NCI-H1694 (cell line): ENCODE measurements around the gene CASP14.
"Not testable (repeated sequence)": the region's sequence is repeated elsewhere in the genome, so short reads cannot be mapped to it uniquely, and the experiment has no call there.

Source experiments
- DNase-seq: peaks from one replicate; lab custom pipeline; 2025; lab: John Stamatoyannopoulos, UW

Gene CASP14, protein sequence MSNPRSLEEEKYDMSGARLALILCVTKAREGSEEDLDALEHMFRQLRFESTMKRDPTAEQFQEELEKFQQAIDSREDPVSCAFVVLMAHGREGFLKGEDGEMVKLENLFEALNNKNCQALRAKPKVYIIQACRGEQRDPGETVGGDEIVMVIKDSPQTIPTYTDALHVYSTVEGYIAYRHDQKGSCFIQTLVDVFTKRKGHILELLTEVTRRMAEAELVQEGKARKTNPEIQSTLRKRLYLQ

DNA sequence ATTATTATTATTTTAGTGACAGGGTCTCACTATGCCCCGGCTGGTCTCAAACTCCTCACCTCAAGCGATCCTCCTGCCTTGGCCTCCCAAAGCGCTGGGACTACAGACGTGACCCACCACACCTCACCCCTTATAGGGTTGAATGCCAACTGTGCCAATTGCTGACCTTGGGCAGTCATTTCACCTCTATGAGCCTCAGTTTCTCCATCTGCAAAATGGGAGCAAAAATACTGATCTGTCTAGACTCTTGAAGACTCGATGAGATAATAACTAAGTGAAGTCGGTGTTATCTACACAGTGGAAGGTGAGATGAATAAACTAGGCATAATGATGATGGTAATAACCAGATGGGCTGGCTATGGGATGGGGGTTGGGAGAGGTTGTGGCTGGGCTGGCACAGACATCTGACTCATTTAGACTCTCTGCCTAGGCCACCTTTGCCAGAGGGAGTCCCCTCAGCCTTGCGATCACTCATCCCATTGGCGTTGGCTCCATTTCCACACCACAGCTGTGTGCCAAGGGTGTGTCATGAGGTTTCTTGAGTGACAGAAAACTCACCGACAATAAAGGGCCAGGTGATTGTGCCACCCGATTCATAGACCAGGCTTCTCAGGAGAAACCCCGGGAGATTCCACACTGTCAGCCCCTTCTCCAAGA lies at the start of gene CASP14:
Gene CASP14 (plus strand): TSS at position 596 of the 657 bp plus-strand sequence. CDS start 2,772 bp downstream, outside the sequence.
- no peak for DNase-seq

DNA sequence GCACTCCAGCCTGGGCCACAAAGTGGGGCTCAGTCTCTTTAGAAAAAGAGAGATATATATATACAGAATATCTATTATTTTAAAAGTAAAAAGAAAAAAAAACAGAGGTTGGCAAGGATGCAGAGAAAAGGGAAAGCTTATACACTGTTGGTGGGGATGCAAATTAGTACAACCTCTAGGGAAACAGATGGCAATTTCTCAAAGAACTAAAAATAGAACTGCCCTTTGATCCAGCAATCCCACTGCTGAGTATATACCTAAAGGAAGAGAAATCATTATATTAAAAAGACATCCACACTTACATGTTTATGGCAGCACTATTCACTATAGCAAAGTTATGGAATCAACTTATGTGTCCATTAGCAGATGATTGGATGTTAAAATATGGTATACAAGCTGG lies 41.0 kb upstream of the CASP14 start:
- no peak for DNase-seq

DNA sequence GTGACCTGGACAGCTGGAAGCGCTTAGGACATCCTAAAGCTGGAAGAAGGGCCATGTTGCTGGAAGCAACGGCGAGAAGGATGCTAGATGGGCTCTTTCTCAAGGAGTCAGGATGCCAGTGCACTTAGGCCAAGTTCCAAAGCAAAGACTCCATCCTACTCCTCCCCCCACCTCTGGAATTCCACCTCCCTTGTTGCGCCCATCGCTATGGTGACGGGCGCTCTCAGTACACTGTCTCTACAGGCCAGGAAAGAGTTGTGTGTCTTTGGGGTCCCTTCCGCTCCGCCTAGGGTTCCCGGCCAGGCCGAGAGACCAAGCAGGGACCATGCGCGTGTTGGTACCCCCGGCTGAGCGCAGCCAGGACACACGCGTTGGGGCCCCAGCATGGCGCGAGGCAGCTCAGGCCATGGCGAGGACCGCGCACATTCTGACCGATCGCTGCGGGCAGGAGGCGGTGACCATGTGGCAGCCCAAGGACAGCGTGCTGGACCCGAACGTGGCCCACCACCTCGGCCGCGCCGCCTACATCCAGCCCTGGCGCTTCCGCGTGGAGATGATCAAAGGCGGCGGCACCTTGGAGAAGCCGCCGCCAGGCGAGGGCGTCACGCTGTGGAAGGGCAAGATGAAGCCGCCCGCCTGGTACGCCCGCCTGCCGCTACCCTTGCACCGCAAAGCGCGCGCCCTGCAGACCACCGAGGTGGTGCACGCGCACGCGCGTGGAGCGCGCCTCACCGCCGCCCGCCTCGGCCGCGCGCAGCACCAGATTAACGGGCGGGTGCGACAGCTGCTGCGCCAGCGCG lies 38.6 kb upstream of the CASP14 start:
- no peak for DNase-seq

DNA sequence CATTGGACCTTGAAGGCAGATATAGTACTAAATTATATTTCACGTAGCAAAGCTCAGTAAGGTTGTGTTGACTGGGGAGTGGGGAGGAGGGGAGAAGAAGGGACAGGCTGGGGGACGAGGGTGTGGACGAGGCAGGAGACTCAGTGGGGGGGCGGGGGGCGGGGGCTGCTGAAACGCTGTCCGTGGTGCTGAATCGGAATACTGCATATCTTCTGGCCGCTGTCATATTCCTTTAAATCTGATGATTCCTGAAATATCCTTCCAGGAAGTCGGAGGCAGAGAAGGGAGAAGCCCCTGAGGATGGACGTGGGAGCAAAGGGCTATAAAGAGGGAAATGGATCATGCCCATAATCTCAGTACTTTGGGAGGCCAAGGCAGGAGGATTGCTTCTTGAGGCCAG lies 34.7 kb upstream of the CASP14 start:
- no peak for DNase-seq

DNA sequence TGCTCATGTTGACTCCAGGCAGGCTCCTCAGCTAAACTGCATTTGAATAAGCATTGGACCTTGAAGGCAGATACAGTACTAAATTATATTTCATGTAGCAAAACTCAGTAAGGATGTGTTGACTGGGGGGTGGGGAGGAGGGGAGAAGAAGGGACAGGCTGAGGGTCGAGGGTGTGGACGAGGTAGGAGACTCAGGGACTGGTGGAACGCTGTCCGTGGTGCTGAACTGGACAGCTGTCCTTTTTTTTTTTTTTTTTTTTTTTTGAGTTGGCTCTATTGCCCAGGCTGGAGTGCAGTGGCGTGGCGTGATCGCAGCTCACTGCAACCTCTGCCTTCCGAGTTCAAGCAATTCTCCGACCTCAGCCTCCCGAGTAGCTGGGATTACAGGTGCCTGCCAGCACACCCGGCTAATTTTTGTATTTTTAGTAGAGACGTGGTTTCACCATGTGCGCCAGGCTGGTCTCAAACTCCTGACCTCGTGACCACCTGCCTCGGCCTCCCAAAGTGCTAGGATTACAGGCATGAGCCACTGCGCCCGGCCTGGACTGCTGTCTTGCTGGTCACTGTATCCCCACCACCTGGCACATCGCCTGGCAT lies 33.2 kb upstream of the CASP14 start:
- no peak for DNase-seq

DNA sequence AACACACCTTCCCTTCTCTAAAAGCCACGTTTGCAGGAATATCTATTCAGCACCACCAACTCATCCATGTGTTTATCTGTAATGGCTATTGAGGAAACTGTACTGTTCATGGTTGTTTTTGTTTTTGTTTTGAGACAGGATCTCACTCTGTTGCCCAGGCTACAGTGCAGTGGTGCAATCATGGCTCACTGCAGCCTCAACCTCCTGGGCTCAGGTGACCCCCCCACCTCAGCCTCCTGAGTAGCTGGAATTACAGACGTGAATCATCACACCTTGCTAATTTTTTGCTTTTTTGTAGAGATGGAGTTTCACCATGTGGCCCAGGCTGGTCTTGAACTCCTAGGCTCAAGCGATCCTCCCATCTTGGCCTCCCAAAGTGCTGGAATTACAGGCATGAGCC lies 30.4 kb upstream of the CASP14 start:
- DNase-seq, result not testable (repeated sequence)

DNA sequence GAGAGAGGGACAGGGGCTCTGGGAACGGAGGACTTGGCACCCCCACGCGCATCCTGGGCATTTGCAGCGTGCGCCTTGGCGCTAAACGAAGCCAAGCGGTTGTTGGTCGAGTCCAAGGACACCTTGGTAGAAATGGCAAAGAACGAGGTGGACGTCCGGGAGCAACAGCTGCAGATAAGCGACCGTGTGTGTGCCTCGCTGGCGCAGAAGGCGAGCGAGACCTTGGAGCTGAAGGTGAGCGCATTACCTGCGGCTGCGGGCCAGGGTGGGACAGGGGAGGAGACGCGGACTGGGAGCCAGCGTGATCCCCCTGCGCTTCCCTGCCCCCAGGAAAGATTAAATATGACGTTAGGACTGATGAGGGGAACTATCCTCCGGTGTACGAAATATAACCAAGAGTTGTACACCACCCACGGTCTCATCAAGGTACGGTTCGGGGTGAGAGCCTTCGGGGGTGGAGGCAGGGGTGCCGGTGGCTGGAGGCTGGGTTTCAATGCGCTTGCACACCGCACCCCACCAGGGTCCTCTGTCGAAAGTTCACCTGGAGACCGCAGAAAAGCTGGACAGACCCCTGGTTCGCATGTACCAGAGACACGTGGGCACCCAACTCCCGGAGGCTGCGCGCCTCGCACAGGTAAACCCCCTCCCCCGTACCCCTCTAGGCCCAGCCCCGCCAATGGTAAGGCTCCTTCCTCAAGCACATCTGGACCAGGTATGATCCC lies 27.8 kb upstream of the CASP14 start:
- no peak for DNase-seq

DNA sequence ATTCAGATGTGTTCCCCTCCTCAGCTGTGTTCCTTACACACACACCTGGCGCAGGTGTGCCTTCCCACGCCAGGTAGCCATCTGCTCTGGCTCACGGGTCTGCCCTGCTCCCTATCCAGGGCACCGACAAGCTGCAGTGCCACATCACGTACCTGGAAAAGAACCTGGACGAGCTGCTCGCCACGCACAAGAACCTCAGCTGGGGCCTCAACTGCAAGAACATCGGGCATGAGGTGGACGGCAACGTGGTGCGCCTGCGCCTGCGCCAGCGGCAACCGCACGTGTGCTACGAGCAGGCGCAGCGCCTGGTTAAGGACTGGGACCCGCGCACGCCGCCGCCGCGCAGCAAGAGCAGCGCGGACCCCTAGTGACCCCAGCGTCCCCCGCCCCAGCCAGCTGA lies 26.5 kb upstream of the CASP14 start:
- DNase-seq, result no peak

DNA sequence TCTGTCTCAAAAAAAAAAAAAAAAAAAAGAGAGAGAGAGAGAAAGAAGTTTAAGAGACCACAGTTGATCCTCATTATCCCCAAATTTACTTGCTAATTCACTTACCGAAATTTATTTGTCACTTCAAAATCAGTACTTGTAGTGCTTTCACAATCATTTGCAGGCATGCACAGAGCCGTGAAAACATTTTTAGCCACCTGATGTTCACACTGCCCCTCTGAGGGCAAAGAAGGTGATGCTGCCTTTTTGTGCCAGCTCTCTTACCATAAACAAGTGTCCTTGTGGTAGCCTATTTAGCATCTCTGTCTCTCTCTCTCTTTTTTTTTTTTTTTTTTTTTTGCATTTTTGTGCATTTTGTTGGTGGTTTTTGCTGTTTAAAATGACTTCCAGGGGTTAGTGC lies 24.1 kb upstream of the CASP14 start:
- no peak for DNase-seq

DNA sequence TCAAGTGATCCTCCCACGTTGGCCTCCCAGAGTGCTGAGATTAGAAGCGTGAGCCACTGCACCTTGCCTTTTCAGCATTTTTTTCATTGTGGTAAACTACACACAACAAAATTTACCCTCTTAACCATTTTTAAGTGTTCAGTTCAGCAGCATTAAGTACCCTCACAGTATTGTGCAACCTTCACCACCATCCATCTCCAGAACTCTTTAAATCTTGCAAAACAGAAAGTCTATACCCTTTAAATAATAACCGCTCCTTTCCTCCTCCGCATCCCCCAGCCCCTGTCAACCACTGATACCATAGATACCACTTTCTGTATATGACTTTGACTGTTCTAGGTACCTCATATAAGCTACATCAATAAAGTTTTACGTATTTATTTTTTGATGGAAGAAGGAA lies 20.8 kb upstream of the CASP14 start:
- DNase-seq, result no peak

DNA sequence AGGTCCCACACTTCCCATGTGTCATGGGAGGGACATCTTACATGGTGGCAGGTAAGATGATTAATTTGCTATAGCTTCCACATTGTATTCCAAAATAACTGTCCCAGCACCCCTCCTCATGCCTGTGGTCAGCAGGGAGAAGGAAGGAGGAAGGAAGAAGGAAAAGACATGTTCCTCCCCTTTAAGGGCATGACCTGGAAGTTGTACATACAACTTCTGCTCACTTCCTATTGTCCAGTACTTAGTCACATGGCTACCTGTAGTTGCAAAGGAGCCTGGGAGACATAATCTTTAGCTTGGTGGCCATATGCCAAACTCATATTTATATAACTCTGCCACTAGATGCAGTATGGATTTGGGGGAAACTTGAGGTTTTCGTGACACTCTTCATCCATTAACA lies 17.6 kb upstream of the CASP14 start:
- no peak for DNase-seq

DNA sequence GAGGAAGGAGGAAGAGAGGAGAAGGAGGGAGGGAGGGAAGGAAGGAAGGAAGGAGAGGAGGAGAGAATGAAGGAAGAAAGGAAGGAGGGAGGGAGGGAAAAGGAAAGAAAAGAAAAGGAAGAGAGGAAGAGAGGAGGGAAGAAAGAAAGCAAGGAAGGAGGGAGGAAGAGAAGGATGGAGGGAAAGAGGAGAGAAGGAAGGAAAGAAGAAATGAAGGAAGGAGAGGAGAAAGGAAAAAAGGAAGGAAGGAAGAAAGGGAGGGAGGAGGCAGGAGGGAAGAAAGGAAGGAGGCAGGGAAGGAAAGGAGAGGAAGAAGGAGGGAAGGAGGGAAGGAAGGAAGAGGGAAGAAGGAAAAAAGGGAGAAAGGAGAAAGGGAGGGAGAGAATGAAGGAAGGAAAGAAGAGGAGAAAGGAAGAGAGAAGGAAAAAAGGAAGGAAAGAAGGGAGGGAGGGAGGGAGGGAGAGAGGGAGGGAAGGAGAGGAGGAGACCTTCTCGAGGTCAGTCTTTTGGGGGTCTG lies 13.4 kb upstream of the CASP14 start:
- no peak for DNase-seq

DNA sequence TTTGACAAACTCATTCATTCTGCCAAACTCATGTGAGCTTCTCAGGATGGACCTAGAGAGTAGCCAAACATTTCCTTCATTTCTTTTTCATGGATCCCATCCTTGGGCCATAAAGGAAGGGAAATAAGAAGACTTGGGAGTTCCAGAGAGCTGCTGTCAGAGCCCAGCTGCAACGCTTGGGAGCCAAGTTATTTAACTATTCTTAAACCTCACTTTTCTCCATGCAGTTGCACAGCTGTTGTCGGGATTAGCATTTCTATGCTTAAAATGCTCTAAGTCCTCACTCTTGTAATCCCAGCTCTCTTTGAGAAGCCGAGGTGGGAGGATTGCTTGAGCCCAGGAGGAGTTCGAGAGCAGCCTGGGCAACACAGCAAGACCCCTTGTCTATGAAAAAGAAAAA lies 11.7 kb upstream of the CASP14 start:
- no peak for DNase-seq

DNA sequence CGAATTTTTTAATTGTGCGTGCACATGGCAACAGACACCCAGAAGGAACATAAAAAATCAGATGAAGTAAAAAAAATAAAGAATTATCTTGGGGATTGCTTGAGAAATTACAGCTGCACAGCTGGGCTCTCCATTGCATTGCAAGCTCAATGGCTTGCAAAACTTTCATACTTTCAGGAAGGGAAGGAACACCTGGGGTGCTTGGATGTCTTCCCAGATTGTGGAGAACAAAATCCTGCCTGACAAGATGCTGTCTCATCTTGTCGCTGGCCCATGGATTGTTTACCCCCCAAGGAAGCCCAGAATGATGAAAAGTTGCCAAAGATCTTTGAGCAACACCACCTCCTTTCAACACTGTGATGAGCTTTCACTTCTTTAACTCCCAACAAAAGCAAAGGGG lies 11.0 kb upstream of the CASP14 start:
- DNase-seq, result no peak

DNA sequence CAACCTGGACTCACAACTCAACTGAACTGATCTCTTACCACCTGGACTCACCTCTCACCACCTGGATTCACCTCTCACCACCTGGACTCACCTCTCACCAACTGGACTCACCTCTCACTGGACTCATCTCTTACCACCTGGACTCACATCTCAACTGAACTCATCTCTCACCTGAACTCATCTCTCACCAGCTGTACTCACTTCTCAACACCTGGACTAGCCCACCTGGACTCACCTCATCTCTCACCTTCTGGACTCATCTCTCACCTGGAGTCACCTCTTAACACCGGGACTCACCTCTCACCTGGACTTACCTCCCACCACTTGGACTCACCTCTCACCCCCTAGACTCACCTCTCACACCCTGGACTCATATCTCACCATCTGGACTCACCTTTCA lies 7.3 kb upstream of the CASP14 start:
- no peak for DNase-seq

DNA sequence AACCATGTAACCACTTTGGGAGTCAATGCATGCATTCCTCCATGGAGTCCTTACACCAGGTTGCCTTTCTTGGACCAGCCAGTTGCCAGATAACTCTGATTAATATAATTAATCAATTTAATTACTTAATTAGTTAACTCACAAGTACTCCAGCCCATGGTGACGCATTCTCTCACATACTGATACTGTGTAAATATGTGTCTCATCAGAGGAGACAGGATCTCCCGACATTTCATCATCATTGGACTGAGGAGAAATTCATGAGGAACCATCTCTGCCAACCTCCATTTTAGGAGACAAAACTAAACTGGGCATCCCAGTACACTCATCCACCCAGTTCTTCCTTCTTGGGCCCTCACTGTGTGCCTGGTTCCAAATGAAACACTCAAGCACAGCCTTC lies 6.5 kb upstream of the CASP14 start:
- DNase-seq, result no peak

DNA sequence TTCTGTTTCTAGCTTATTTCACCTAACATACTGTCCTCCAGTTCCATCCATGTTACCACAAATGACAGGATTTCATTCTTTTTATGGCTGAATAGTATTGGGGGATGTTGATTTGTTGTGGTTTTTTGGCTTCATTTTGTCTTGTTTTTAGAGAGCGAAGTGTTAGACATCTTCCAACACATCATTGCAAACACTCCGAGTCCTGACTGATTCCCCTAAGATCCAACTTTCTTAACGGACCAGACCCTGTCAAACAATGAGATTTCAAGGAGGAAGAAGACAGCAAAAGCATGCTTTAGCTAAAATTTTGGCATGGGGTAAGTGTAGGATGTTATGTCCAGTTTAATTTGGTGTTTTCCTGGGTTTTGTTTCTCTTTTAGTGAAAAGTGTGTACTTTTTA lies 3.8 kb upstream of the CASP14 start:
- no peak for DNase-seq

DNA sequence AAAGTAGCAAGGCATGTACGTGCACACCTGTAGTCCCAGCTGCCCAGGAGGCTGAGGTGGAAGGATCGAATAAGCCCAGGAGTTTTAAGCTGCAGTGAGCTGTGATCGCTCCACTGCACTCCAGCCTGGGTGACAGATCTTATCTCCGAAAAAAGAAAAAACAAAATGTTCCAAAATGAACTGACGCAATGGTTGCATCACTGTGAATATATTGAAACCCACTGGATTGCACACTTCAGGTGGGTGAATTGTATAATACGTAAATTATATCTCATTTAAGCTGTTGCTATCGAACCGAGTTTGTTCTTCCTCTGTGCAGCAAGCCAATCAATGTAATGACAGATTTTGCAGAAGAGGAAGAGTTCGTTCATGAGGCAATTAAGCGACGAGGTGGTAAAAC lies 1.6 kb upstream of the CASP14 start:
- DNase-seq, result no peak

DNA sequence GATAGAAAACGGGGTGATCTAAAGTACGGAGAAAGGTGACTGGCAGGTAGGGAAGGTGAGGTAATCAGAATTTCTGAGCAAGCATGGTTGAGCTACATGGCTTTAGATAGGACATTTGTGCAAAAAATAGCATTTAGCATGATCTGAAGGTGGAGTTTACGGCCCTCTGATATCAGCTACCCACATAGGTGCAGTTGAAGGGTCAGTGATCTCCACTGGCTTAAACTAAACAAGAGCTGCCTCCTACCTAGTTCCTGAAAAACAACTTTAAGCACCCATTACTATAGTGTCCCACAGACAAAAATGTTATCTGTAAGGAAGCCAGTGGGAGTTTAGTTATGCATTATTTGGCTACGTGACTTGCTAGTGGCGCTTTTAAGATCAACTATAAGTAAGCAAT lies 1.2 kb upstream of the CASP14 start:
- DNase-seq, result no peak

DNA sequence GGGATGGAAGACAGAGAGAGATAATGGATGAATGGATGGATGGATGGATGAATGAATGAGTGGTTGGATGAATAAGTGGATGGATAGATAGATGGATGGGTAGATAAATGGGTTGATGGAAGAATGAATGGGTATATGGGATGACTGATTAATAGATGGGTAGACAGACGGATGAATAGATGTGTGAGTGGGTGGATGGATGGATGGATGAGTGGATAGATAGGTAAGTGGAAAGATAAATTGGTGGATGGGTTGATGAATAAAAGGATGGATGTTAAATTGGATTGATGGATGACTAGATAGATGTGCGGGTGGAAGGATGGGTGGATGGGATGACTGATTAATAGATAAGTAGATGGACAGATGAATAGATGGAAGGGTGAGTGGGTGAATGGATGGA lies 1.4 kb downstream of the CASP14 start:
- DNase-seq, result no peak

DNA sequence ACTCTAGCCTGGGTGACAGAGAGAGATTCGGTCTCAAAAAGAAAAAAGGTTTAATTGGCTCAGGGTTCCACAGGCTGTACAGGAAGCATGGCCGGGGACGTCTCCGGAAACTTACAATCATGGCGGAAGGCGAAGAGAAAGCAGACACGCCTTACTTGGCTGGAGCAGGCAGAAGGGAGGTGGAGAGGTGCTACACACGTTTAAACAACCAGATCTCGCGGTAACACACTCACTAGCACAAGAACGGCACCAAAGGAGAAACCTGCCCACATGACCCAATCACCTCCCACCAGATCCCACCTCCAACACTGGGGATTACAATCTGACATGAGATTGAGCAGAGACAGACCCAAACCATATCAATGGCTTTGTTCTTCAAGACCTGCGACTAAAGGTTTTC lies 12.8 kb downstream of the CASP14 start:
- DNase-seq, result no peak

DNA sequence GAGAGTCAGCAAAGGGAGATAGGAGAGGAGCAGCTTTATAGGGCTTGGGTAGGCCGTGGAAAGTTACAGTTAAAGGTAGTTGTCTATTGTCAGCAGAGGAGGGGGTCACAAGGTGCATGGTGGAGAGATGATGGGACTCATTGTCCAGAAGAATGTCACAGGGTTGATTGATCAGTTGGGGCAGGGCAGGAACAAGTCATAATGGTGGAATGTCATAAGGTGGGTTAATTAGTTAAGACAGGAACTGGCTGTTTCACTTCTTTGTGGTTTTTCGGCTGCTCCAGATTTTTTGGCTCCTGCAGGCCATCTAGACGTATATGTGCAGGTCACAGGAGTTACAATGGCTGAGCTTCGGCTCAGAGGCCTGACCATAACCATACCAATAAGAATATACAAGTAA lies 21.1 kb downstream of the CASP14 start:
- not testable (repeated sequence) for DNase-seq
